GM12864 (cell line): ENCODE results near the gene GIGYF2.

ENCODE experiments used
- DNase-seq: peaks from one replicate; pipeline ENCODE4 v3.0.0-alpha.2; 2011; ENCODE audit warnings: low read depth
- H3K4me3 ChIP-seq: 2 replicates; pipeline ENCODE4 v1.5.1; 2011; ENCODE audit warnings: mild to moderate bottlenecking, low read depth, low read length, control low read depth
- TF ChIP-seq, protein P1 (sequence below): IDR thresholded peaks from 2 replicates; pipeline ENCODE4 v1.5.1; 2011; ENCODE audit warnings: low read depth, mild to moderate bottlenecking, moderate library complexity, low read length, control low read depth, inconsistent platforms; ENCODE audit errors: missing control alignments

The GIGYF2 gene

DNA sequence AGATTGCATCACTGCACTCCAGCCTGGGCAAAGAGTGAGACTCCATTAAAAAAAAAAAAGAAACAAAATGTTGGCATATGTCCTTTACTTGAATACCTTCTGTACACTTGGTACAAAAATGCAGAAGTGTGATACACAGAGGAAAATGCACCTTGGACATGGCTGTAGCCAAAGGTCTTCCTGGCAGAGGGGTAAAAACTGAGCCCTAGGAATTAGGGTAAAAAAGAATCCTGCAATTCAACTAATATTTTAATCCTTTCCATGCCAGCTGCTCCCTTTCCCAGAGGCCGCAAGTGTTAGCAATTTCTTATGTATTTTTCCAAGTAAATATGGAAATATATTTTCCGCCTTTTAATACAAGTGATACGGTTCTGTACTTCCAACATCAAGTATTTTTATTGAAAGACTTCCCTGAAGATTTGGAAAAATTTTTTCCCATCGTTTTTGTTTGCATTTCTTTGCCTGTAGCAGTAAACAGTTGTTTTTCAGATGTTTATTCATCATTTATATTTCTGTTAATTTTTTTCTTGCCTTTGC, 53.1 kb downstream of the GIGYF2 start:
- TF ChIP-seq, protein P1, sequence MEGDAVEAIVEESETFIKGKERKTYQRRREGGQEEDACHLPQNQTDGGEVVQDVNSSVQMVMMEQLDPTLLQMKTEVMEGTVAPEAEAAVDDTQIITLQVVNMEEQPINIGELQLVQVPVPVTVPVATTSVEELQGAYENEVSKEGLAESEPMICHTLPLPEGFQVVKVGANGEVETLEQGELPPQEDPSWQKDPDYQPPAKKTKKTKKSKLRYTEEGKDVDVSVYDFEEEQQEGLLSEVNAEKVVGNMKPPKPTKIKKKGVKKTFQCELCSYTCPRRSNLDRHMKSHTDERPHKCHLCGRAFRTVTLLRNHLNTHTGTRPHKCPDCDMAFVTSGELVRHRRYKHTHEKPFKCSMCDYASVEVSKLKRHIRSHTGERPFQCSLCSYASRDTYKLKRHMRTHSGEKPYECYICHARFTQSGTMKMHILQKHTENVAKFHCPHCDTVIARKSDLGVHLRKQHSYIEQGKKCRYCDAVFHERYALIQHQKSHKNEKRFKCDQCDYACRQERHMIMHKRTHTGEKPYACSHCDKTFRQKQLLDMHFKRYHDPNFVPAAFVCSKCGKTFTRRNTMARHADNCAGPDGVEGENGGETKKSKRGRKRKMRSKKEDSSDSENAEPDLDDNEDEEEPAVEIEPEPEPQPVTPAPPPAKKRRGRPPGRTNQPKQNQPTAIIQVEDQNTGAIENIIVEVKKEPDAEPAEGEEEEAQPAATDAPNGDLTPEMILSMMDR: no peak
- no peak for DNase-seq

DNA sequence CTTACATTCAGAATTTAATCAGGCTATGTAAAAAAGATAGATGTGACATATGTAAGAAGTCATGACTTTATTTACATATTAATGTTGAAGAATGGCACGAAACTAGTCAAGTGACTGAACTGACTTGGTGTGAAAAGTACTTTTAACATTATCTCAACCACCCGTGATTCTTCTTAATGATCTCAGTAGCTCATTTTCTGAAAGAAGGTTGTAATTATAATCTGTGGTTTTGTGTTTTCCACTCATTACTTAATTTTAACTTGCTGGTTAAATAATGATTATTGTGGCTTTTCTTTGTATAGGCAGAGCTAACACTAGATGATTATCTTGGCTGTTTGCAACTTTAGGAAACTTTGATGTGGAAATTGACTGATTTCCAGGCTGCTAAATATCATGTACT, 60.8 kb downstream of the GIGYF2 start:
- H3K4me3 ChIP-seq: no peak overlapping the region
- DNase-seq: no peak
- TF ChIP-seq, protein P1: no peak

More for the DNA sequence above, 53.1 kb downstream of the GIGYF2 start:
- H3K4me3 ChIP-seq: no peak overlapping the region

DNA sequence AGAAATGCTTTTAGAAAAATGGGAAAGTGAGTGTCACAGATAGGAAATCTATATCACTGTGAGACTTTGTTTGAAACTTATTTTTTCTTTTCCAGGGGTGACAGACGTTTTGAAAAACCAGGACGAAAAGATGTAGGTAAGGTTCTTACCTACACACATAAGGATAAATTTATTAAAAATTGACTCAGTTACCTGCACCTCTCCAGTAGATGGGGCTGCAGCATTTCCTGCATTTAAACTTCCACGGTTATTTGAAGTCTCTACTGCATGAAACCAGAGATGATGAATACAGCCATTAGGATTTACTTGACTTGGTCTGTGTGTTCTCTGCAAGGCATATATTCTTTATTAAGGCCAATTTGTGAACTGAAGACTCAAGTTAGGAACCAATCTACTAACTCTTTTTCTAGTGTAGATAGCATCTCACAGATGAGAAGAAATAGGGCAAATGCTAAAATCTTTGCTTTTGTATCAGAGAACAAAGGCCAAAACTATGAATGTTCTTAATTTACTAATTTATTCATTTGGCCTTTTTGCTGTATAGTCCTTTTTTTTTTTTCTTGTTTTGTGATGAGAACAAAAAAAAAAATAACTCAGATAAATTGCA, 64.3 kb downstream of the GIGYF2 start:
- no peak overlapping the region for H3K4me3 ChIP-seq
- TF ChIP-seq, protein P1: peak; percentile 45
- DNase-seq: no peak

DNA sequence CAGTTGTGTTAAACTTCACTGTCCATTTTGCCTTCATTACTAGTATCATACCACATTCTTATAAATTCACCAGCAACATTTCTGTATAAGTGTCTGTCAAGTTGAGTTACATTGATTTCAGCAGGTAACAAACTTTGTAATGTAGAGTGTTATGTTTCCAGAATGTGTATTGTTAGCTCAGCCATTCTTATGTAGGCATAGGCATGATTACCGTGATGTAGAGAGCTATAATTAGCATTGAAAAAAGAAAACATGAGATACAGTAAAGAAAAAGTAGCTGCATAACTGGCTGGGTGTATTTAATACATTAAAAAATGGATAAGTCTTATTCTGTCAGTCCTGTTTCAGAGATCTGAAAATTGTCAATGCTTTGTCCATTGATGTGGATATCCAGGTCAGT, 70.7 kb downstream of the GIGYF2 start:
- TF ChIP-seq, protein P1: no peak
- no peak overlapping the region for H3K4me3 ChIP-seq
- no peak for DNase-seq

DNA sequence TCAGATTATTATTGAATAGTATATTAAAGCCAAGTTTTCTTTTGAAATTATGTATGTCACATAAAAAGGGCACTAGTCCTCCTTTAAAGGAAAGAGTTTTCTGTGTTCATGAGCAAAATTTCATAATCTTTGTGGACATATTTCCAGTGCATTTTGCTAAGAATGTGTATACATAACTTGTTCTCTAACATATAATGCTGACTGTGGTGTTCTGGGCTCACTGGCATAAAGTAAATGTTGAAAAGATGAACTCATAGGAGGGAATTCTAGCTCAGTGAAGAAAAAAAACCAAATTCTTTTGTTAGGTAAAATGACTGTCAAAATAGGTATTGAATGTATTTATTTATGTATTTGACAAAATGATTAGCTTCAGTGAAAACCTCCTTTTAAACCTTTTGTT, 73.1 kb downstream of the GIGYF2 start:
- H3K4me3 ChIP-seq: no peak overlapping the region
- no peak for DNase-seq
- TF ChIP-seq, protein P1: no peak

DNA sequence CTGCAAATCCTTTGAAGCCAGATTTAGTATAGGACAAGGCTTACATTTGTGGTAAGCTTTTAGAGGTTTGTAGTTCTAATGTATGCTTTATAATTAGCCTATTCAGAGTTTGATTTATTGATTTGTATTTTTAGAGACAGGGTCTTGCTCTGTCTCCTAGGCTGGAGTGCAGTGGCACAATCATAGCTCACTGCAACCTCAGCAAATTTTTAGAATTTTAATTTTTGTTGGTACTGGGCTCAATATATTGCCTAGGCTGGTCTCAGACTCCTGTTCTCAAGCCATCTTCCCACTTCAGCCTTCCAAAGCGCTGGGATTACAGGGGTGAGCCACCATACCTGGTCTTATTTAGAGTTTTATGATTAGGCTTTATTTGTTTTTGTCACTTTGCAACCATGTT, 74.7 kb downstream of the GIGYF2 start:
- no peak for DNase-seq
- H3K4me3 ChIP-seq: no peak overlapping the region

DNA sequence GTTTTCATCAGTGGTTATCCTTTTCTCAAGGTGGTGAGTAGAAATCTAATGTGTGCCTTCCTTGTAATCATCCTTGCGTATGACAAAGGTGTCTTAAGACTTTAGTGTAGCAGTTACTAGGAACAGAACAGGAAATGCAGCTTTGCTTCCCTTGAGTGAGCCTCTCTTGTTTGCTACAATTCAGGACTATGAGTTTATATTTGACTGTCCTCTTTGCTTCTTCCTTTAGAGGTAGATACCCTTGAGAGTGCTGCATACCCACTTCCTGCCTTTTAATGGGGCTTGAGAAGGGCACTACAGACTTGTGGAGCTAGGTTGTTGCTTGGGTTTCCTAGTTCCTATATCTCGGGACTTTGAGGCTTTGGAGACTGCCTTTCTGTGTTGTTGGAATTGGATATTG, 75.4 kb downstream of the GIGYF2 start:
- DNase-seq: peak; percentile 16
- TF ChIP-seq, protein P1: no peak
- no peak overlapping the region for H3K4me3 ChIP-seq

More for the DNA sequence above, 74.7 kb downstream of the GIGYF2 start:
- TF ChIP-seq, protein P1: no peak
